ENCODE measurements around the gene AQP1. TPM values are rescaled to one million over a fixed set of nuclear protein-coding genes. Genes with fewer than 3 reads are reported as not detected.

Gene AQP1
- total RNA-seq, 1 experiment from 2014 or later, result 1.2 TPM

GRCh38 chr7:30881448-30881847 is 30.2 kb upstream of the AQP1 start:
- intact Hi-C loops (cut with micrococcal nuclease), result no loop called here
- Histone ChIP-seq H3K4me3 (ENCODE audit: low read length) (no peak overlapping the region), H3K9me3 (ENCODE audit: low read length) (no peaks in the 10 kb centered on the region), H3K4me2 (ENCODE audit: low read length) (no peak overlapping the region), H3K27ac (ENCODE audit: low read length) (no peak overlapping the region), H3K9me2 (replicated peaks; ENCODE audit: low read length) (no peaks in the 10 kb centered on the region), H3K79me2 (ENCODE audit: low read length) (no peaks in the 10 kb centered on the region), H3K9ac (ENCODE audit: low read length) (no peak overlapping the region), H3K4me1 (ENCODE audit: insufficient read depth, low read length) (no peaks in the 10 kb centered on the region), H3K27me3 (ENCODE audit: low read length) (no peaks in the 10 kb centered on the region), H3F3A (ENCODE audit: low read length, unreplicated experiment) (no peaks in the 10 kb centered on the region), H2AFZ (ENCODE audit: low read length) (no peak overlapping the region), H4K20me1 (ENCODE audit: low read length) (no peaks in the 10 kb centered on the region), H3K36me3 (ENCODE audit: low read depth, low read length) (no peaks in the 10 kb centered on the region)
- TF ChIP-seq EZH2phosphoT487 (IDR thresholded peaks at IDR 0.05; ENCODE audit: borderline replicate concordance, low read length) (no peak), EZH2 (IDR thresholded peaks at IDR 0.05; ENCODE audit: low read length, unreplicated experiment) (no peak)
- TF ChIP-seq, protein P1, sequence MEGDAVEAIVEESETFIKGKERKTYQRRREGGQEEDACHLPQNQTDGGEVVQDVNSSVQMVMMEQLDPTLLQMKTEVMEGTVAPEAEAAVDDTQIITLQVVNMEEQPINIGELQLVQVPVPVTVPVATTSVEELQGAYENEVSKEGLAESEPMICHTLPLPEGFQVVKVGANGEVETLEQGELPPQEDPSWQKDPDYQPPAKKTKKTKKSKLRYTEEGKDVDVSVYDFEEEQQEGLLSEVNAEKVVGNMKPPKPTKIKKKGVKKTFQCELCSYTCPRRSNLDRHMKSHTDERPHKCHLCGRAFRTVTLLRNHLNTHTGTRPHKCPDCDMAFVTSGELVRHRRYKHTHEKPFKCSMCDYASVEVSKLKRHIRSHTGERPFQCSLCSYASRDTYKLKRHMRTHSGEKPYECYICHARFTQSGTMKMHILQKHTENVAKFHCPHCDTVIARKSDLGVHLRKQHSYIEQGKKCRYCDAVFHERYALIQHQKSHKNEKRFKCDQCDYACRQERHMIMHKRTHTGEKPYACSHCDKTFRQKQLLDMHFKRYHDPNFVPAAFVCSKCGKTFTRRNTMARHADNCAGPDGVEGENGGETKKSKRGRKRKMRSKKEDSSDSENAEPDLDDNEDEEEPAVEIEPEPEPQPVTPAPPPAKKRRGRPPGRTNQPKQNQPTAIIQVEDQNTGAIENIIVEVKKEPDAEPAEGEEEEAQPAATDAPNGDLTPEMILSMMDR (conservative IDR thresholded peaks at IDR 0.05; ENCODE audit: low read depth, low read length), result no peak
- BruUV-seq (replicated peaks), result no TSS peak
- DNase-seq (no peak), ATAC-seq (no peak)
- ChIA-PET POLR2A (ENCODE audit: unreplicated experiment) (no interaction called here), CTCF (no interaction called here)

- intact Hi-C loops (cut with micrococcal nuclease), result loop anchor here (5.0 kb wide), 1 partner anchor 83 kb away; no protein-coding TSS in a partner anchor
- Histone ChIP-seq H3K9me3 (ENCODE audit: low read length) (no peaks in the 10 kb centered on the region), H3K36me3 (ENCODE audit: low read depth, low read length) (no peaks in the 10 kb centered on the region), H2AFZ (ENCODE audit: low read length) (no peak overlapping the region), H3K4me2 (ENCODE audit: low read length) (no peak overlapping the region), H3K27me3 (ENCODE audit: low read length) (no peaks in the 10 kb centered on the region), H3K4me1 (ENCODE audit: insufficient read depth, low read length) (peaks cover 9% of the 10 kb centered on the region; the same call in 1 of the 2 replicates), H3K9ac (ENCODE audit: low read length) (no peak overlapping the region), H3F3A (ENCODE audit: low read length, unreplicated experiment) (no peaks in the 10 kb centered on the region), H3K27ac (ENCODE audit: low read length) (no peak overlapping the region), H3K4me3 (ENCODE audit: low read length) (no peak overlapping the region), H4K20me1 (ENCODE audit: low read length) (no peaks in the 10 kb centered on the region), H3K79me2 (ENCODE audit: low read length) (no peaks in the 10 kb centered on the region), H3K9me2 (replicated peaks; ENCODE audit: low read length) (no peaks in the 10 kb centered on the region)
- ChIA-PET POLR2A (ENCODE audit: unreplicated experiment) (no interaction called here), CTCF (no interaction called here)
- TF ChIP-seq EZH2 (IDR thresholded peaks at IDR 0.05; ENCODE audit: low read length, unreplicated experiment) (no peak), EZH2phosphoT487 (IDR thresholded peaks at IDR 0.05; ENCODE audit: borderline replicate concordance, low read length) (no peak)
- TF ChIP-seq, protein P1 (conservative IDR thresholded peaks at IDR 0.05; ENCODE audit: low read depth, low read length), result no peak
- ATAC-seq (no peak), DNase-seq (no peak)
- BruUV-seq (replicated peaks), result no TSS peak
These were observed 26.8 kb upstream of the AQP1 start for GRCh38 chr7:30884881-30885280.

- DNase-seq (no peak), ATAC-seq (no peak)
- intact Hi-C loops (cut with micrococcal nuclease), result loop anchor here (5.0 kb wide), 1 partner anchor 84 kb away; no protein-coding TSS in a partner anchor
- H3K4me2 ChIP-seq (ENCODE audit: low read length), result no peak overlapping the region
- H3K4me1 ChIP-seq (ENCODE audit: insufficient read depth, low read length), result peaks cover 9% of the 10 kb centered on the region; the same call in 1 of the 2 replicates
- H3K27me3 ChIP-seq (ENCODE audit: low read length), result no peaks in the 10 kb centered on the region
- no peaks in the 10 kb centered on the region for H3K9me2 ChIP-seq (replicated peaks; ENCODE audit: low read length)
- H3K9ac ChIP-seq (ENCODE audit: low read length), result no peak overlapping the region
- no peak overlapping the region for H3K4me3 ChIP-seq (ENCODE audit: low read length)
- no TSS peak for BruUV-seq (replicated peaks)
- H4K20me1 ChIP-seq (ENCODE audit: low read length), result no peaks in the 10 kb centered on the region
- no peaks in the 10 kb centered on the region for H3K79me2 ChIP-seq (ENCODE audit: low read length)
- H3K36me3 ChIP-seq (ENCODE audit: low read depth, low read length), result no peaks in the 10 kb centered on the region
- no peaks in the 10 kb centered on the region for H3F3A ChIP-seq (ENCODE audit: low read length, unreplicated experiment)
- ChIA-PET POLR2A (ENCODE audit: unreplicated experiment) (no interaction called here), CTCF (no interaction called here)
- H3K27ac ChIP-seq (ENCODE audit: low read length), result no peak overlapping the region
- H3K9me3 ChIP-seq (ENCODE audit: low read length), result no peaks in the 10 kb centered on the region
- TF ChIP-seq, protein P1 (conservative IDR thresholded peaks at IDR 0.05; ENCODE audit: low read depth, low read length), result no peak
- TF ChIP-seq EZH2phosphoT487 (IDR thresholded peaks at IDR 0.05; ENCODE audit: borderline replicate concordance, low read length) (no peak), EZH2 (IDR thresholded peaks at IDR 0.05; ENCODE audit: low read length, unreplicated experiment) (no peak)
- H2AFZ ChIP-seq (ENCODE audit: low read length), result no peak overlapping the region
These were observed 25.0 kb upstream of the AQP1 start for GRCh38 chr7:30886608-30887011.

All from PC-3 (cell line).